Body of pancreas (tissue), 4 donors: ENCODE data around the gene SLC25A13.

Experiments used
- POLR2A ChIP-seq, 3 donors: fragments of 450-650 bp; IDR thresholded peaks; one replicate each; pipeline ENCODE4 v1.6.1; 2016; ENCODE audit warnings: antibody characterized with exemption in 3 of 3, mild to moderate bottlenecking in 2 of 3
- TF ChIP-seq, protein P1 (sequence below), 7 experiments: fragments of 450-650 bp in 4 of 7; fragments of 200-600 bp in 3 of 7; sonication (generic) in 3 of 7; IDR thresholded peaks; one replicate each; pipeline ENCODE4 v1.5.1; 2016 to 2019; ENCODE audit warnings: antibody characterized with exemption in 7 of 7

DNA sequence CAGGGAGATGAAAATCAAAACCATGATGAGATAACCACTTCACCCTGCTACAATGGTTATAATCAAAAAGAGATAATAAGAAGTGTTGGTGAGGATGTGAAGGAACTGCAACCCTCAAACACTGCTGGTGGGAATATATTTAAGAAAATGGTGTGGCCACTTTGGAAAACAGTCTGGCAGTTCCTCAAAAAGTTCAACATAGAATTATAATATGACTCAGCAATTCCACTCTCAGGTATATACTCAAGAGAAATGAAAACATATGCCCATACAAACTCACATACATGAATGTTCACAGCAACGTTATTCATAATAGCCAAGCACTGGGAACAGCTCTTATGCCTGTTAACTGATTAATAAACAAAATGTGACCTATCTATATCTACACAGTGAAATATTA lies 104.8 kb downstream of the SLC25A13 start:
- TF ChIP-seq, protein P1, sequence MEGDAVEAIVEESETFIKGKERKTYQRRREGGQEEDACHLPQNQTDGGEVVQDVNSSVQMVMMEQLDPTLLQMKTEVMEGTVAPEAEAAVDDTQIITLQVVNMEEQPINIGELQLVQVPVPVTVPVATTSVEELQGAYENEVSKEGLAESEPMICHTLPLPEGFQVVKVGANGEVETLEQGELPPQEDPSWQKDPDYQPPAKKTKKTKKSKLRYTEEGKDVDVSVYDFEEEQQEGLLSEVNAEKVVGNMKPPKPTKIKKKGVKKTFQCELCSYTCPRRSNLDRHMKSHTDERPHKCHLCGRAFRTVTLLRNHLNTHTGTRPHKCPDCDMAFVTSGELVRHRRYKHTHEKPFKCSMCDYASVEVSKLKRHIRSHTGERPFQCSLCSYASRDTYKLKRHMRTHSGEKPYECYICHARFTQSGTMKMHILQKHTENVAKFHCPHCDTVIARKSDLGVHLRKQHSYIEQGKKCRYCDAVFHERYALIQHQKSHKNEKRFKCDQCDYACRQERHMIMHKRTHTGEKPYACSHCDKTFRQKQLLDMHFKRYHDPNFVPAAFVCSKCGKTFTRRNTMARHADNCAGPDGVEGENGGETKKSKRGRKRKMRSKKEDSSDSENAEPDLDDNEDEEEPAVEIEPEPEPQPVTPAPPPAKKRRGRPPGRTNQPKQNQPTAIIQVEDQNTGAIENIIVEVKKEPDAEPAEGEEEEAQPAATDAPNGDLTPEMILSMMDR (IDR thresholded peaks at IDR 0.05), result no peak
- TF ChIP-seq POLR2A (IDR thresholded peaks at IDR 0.05), result no peak
